Fibroblast of mammary gland (primary cell): ENCODE results near the gene TAF9.
"Not testable (repeated sequence)": the region's sequence is repeated elsewhere in the genome, so short reads cannot be mapped to it uniquely, and the experiment has no call there.

Experiments
- DNase-seq: peaks from one replicate; pipeline ENCODE4 v3.0.0-alpha.2; 2010; ENCODE audit warnings: low read depth
- H3K4me3 ChIP-seq: 2 replicates; pipeline ENCODE4 v1.5.1; 2011; ENCODE audit warnings: low read depth, mild to moderate bottlenecking, low read length, moderate library complexity; ENCODE audit not compliant: control insufficient read depth
- CTCF ChIP-seq: conservative IDR thresholded peaks from 2 replicates; pipeline ENCODE4 v1.5.1; 2011; ENCODE audit warnings: low read depth, low read length, inconsistent platforms; ENCODE audit not compliant: control insufficient read depth, insufficient read depth

TAF9 gene

GRCh38 chr5:69335341-69335935 is 33.9 kb downstream of the TAF9 start:
- TF ChIP-seq CTCF, result no peak

GRCh38 chr5:69334793-69335268 is 34.5 kb downstream of the TAF9 start:
- peak; percentile 75 for TF ChIP-seq CTCF
- no peak overlapping the region for H3K4me3 ChIP-seq
- DNase-seq, result peak; percentile 73

More at GRCh38 chr5:69335341-69335935, 33.9 kb downstream of the TAF9 start:
- DNase-seq, result no peak
- H3K4me3 ChIP-seq, result no peak overlapping the region

GRCh38 chr5:69333668-69334315 is 35.5 kb downstream of the TAF9 start:
- H3K4me3 ChIP-seq, DNase-seq: not testable (repeated sequence)

GRCh38 chr5:69331528-69332445 is 37.5 kb downstream of the TAF9 start:
- peak overlapping the region; percentile 84 for H3K4me3 ChIP-seq
- no peak for DNase-seq
- TF ChIP-seq CTCF, result no peak

- no peak for TF ChIP-seq CTCF
- no peak overlapping the region for H3K4me3 ChIP-seq
- DNase-seq, result no peak
These were observed 39.3 kb downstream of the TAF9 start for GRCh38 chr5:69329905-69330489.

GRCh38 chr5:69326365-69326764 is 43.0 kb downstream of the TAF9 start:
- no peak for DNase-seq
- no peak for TF ChIP-seq CTCF
- H3K4me3 ChIP-seq, result no peak overlapping the region
